ENCODE data around the gene KIR3DL3.
"Not testable (repeated sequence)": the region's sequence is repeated elsewhere in the genome, so short reads cannot be mapped to it uniquely, and the experiment has no call there.

The KIR3DL3 gene

DNA sequence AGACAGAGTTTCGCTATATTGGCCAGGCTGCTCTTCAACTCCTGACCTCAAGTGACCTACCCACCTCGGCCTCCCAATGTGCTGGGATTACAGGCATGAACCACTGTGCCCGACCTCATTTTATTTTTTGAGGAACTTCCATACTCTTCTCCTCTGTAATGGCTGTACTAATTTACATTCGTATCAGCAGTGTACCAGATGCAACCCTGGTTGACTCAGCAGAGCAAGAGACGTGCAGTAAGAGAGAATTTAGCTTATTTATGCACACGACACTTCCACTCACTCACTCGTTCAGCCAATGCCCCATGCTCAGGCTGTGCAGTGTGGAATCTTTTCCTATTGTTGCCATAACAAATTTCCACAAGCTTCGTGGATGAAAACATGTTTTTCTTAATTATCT is 6.9 kb downstream of the KIR3DL3 start:
- DNase-seq (ENCODE audit: low read depth), result no peak

DNA sequence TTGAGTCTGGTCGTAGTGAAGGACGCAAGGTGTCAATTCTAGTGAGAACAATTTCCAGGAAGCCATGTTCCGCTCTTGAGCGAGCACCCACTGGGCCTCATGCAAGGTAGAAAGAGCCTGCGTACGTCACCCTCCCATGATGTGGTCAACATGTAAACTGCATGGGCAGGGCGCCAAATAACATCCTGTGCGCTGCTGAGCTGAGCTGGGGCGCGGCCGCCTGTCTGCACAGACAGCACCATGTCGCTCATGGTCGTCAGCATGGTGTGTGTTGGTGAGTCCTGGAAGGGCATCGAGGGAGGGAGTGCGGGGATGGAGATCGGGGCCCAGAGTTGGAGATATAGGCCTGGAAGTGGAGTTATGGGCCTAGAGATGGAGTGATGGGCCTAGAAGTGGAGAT is 14.1 kb downstream of the KIR3DL3 start, which contains the start of gene KIR2DL3:
Gene KIR2DL3 (plus strand): TSS at position 208 of the 400 bp plus-strand sequence. CDS start 33 bp downstream, at position 241.
- DNase-seq (ENCODE audit: low read depth), result not testable (repeated sequence)

DNA sequence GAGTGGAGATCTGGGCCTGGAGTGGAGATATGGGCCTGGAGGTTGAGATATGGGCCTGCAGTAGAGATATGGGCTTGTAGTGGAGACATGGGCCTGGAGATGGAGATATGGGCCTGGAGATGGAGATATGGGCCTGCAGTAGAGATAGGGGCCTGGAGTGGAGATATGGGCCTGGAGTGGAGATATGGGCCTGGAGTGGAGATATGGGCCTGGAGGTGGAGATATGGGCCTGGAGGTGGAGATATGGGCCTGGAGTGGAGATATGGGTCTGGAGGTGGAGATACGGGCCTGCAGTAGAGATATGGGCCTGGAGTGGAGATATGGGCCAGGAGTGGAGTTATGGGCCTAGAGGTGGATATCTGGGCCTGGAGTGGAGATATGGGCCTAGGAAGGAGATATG is 14.5 kb downstream of the KIR3DL3 start:
- DNase-seq (ENCODE audit: low read depth), result no peak

DNA sequence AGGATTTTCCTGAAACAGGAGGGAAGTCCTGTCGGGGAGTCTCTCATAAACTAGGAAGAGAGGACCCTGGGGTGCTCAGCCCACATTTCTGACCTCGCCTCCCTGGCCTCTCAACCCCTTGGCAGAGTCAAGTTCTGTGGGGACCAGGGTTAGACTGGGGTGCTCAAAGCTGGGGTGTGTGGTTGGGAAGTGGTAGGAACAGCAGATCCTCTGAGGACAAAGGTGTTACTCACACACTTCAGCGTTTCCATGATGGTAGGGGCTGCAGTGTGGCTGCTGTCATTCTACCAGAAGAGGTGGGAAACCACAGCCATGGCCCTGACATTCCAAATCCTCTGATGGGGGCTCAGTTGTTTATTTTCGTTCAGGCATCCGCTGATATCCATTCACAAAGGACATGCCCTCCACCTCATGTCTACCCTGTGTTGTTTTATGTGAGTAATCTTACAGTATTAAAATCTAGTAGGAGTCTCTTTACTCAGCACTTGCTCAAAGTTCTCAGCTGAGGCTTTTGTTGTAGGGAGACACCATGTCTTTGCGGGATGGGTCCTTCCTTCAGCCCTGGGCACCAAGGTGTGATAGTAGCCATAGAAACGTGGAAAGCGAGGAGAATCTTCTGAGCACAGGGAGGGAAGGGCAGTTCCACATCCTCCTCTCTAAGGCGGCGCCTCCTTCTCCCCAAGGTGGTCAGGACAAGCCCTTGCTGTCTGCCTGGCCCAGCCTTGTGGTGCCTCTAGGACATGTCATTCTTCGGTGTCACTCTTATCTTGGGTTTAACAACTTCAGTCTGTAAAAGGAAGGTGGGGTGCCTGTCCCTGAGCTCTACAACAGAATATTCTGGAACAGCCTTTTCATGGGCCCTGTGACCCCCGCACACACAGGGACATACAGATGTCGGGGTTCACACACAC is 15.6 kb downstream of the KIR3DL3 start:
- DNase-seq (ENCODE audit: low read depth), result no peak

DNA sequence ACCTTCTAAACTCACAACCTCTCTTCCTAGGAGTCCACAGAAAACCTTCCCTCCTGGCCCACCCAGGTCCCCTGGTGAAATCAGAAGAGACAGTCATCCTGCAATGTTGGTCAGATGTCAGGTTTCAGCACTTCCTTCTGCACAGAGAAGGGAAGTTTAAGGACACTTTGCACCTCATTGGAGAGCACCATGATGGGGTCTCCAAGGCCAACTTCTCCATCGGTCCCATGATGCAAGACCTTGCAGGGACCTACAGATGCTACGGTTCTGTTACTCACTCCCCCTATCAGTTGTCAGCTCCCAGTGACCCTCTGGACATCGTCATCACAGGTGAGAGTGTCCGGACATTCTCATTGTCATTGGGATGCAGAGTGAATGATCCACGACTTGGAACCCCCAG is 17.7 kb downstream of the KIR3DL3 start:
- DNase-seq (ENCODE audit: low read depth), result not testable (repeated sequence)

DNA sequence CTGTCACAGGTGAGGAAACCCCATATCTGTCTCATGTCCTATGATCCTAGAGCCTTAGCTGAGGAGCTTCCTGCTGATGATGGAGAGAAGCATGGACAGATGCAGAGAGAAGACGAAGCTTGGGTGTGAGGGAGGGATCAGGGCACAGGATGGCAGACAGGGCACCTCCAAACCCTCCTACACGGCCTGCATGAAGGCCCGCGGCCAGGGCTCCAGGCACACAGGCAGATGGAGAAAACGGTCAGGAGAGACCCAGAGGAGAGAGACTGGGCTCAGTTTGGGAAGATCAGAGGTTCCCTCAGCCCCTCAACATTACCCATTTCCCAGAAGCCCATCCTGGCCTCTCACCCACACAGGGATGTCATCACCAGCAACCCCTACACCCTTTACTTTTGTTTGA is 19.8 kb downstream of the KIR3DL3 start:
- DNase-seq (ENCODE audit: low read depth), result not testable (repeated sequence)

DNA sequence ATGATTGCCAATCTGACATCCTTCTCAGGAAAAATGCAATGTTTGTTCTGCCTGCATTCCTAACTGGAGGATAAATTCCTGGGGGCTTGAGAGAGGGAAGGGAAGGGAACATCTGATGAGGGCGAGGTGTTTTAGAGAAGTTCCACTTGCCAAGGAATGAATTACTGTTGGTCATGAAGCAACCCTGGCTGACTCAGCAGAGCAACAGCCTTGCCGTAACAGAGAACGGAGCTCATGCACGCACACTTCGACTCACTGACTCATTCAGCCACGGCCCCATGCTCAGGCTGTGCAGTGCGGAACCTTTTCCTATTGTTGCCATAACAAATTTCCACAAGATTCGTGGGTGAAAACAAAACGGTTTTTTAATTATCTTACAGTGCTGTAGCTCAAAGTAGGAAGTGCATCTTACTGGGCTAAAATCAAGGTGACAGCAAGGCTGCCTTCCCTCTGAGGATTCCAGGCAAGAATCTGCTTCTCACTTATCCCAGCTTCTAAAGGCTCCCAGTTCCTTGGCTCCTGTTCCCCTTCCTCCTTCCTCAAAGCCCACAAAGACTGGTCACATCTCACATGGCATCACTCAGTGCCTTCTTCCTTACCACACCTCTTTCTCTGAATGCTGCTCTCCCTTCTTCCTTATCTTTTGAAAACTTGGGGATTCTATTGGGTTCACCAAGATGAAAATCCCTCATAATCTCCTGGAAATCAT is 23.5 kb downstream of the KIR3DL3 start:
- peak; percentile 73 for DNase-seq (ENCODE audit: low read depth)

DNA sequence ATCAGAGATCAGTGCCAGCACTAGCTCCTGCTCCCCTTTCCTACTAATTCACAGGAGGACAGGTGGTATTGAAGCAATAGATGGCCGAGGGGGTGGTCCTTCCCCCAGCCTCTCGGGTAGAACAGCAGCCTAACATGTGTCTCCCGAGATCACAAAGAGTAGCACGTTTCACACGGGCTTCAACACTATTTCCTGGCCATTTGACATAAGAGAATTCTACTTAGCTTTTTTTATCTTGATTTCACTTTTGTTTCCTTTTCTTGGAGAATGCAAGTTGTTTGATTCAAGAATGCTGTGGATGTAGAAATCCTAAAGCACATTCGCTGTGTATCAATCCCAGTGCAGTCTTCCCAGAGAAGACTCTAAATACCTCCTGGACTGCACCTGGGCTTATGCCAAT is 26.0 kb downstream of the KIR3DL3 start:
- DNase-seq (ENCODE audit: low read depth), result not testable (repeated sequence)

DNA sequence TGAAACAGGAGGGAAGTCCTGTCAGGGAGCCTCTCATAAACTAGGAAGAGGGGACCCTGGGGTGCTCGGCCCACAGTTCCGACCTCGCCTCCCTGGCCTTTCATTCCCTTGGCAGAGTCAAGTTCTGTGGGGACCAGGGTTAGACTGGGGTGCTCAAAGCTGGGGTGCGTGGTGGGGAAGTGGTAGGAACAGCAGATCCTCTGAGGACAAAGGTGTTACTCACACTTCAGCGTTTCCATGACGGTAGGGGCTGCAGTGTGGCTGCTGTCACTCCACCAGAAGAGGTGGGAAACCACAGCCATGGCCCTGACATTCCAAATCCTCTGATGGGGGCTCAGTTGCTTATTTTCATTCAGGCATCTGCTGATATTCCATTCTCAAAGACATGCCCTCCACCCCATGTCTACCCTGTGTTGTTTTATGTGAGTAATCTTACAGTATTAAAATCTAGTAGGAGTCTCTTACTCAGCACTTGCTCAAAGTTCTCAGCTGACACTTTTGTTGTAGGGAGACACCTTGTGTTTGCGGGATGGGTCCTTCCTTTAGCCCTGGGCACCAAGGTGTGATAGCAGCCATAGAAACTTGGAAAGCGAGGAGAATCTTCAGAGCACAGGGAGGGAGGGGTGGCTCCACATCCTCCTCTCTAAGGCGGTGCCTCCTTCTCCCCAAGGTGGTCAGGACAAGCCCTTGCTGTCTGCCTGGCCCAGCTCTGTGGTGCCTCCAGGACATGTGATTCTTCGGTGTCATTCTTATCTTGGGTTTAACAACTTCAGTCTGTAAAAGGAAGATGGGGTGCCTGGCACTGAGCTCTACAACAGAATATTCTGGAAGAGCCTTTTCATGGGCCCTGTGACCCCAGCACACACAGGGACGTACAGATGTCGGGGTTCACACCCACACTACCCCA is 32.2 kb downstream of the KIR3DL3 start:
- DNase-seq (ENCODE audit: low read depth), result not testable (repeated sequence)

DNA sequence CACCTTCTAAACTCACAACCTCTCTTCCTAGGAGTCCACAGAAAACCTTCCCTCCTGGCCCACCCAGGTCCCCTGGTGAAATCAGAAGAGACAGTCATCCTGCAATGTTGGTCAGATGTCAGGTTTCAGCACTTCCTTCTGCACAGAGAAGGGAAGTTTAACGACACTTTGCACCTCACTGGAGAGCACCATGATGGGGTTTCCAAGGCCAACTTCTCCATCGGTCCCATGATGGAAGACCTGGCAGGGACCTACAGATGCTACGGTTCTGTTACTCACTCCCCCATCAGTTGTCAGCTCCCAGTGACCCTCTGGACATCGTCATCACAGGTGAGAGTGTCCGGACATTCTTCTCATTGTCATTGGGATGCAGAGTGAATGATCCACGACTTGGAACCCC is 34.3 kb downstream of the KIR3DL3 start:
- not testable (repeated sequence) for DNase-seq (ENCODE audit: low read depth)

DNA sequence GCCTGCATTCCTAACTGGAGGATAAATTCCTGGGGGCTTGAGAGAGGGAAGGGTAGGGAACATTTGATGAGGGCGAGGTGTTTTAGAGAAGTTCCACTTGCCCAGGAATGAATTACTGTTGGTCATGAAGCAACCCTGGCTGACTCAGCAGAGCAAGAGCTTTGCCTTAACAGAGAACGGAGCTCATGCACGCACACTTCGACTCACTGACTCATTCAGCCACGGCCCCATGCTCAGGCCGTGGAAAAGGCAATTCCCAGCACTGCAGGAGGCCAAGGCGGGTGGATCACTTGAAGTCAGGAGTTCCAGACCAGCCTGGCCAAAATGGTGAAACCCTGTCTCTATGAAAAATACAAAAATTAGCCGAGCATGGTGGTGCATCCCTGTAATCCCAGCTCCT is 40.0 kb downstream of the KIR3DL3 start:
- peak; percentile 63 for DNase-seq (ENCODE audit: low read depth)

DNA sequence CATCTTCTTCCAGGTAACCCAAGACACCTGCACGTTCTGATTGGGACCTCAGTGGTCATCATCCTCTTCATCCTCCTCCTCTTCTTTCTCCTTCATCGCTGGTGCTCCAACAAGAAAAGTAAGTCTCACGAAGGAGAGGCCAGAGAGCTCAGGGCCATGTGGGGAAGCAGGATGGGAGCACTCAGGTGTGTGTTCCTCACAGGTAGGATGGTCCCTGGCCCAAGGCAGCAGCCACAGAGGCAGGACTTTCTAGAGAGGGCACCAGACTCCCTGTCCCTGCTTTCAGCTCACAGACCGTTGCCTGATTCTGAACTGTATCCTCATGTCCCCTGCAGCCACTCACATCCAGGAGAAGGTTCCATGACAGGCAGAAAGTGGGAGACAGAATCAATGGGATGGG is 42.2 kb downstream of the KIR3DL3 start:
- not testable (repeated sequence) for DNase-seq (ENCODE audit: low read depth)

DNA sequence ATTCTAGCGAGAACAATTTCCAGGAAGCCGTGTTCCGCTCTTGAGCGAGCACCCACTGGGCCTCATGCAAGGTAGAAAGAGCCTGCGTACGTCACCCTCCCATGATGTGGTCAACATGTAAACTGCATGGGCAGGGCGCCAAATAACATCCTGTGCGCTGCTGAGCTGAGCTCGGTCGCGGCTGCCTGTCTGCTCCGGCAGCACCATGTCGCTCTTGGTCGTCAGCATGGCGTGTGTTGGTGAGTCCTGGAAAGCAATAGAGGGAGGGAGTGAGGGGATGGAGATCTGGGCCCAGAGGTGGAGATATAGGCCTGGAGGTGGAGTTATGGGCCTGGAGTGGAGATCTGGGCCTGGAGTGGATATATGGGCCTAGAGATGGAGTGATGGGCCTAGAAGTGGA is 45.4 kb downstream of the KIR3DL3 start, which contains the start of gene KIR2DL1:
Gene KIR2DL1 (plus strand): TSS at position 148 of the 400 bp plus-strand sequence. CDS start 58 bp downstream, at position 206.
- DNase-seq (ENCODE audit: low read depth), result not testable (repeated sequence)

DNA sequence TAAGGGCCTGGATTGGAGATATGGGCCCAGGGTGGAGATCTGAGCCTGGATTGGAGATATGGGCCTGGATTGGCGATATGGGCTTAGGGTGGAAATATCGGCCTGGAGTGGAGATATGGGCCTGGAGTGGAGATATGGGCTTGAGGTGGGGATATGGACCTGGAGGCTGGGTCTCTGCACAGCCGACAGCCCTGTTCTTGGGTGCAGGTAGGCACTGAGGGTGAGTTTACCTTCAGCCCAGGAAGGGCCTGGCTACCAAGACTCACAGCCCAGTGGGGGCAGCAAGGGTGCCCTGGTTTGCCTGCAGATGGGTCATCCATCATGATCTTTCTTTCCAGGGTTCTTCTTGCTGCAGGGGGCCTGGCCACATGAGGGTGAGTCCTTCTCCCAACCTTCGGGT is 46.3 kb downstream of the KIR3DL3 start:
- DNase-seq (ENCODE audit: low read depth), result not testable (repeated sequence)

DNA sequence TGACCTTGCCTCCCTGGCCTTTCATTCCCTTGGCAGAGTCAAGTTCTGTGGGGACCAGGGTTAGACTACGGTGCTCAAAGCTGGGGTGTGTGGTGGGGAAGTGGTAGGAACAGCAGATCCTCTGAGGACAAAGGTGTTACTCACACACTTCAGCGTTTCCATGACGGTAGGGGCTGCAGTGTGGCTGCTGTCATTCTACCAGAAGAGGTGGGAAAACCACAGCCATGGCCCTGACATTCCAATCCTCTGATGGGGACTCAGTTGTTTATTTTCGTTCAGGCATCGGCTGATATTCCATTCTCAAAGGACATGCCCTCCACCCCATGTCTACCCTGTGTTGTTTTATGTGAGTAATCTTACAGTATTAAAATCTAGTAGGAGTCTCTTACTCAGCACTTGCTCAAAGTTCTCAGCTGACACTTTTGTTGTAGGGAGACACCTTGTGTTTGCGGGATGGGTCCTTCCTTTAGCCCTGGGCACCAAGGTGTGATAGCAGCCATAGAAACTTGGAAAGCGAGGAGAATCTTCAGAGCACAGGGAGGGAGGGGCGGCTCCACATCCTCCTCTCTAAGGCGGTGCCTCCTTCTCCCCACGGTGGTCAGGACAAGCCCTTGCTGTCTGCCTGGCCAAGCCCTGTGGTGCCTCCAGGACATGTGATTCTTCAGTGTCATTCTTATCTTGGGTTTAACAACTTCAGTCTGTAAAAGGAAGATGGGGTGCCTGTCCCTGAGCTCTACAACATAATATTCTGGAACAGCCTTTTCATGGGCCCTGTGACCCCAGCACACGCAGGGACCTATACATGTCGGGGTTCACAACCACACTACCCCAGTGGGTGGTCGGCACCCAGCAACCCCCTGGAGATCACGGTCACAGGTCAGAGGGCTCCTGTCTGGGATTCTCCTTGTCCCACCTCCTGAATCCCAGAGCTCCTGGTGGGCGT is 47.0 kb downstream of the KIR3DL3 start:
- DNase-seq (ENCODE audit: low read depth), result peak; percentile 99

DNA sequence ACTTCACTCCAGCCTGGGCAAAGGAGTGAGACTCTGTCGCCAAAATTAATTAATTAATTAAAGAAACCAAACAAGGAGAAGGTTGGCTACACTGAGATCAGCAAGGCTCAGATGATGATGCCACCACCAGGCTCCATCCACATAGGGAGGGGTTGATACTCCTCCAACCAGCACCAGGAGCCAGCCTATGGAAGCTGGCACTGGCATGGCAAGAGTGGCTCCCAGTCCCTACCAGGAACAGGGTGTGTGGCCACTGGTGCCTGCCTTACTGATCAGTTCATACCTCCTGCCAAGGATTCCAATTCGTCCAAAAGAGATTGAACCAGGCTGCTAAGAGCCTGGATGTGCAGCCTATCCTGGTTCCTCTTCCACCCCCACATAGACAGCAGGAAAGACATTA is 48.4 kb downstream of the KIR3DL3 start:
- not testable (repeated sequence) for DNase-seq (ENCODE audit: low read depth)

DNA sequence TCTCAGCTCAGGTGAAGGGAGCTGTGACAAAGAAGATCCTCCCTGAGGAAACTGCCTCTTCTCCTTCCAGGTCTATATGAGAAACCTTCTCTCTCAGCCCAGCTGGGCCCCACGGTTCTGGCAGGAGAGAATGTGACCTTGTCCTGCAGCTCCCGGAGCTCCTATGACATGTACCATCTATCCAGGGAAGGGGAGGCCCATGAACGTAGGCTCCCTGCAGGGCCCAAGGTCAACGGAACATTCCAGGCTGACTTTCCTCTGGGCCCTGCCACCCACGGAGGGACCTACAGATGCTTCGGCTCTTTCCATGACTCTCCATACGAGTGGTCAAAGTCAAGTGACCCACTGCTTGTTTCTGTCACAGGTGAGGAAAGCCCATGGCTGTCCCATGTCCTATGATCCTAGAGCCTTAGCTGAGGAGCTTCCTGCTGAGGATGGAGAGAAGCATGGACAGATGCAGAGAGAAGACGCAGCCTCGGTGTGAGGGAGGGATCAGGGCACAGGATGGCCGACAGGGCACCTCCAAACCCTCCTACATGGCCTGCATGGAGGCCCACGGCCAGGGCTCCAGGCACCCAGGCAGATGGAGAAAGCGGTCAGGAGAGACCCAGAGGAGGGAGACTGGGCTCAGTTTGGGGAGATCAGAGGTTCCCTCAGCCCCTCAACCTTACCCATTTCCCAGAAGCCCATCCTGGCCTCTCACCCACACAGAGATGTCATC is 51.0 kb downstream of the KIR3DL3 start:
- DNase-seq (ENCODE audit: low read depth), result not testable (repeated sequence)

DNA sequence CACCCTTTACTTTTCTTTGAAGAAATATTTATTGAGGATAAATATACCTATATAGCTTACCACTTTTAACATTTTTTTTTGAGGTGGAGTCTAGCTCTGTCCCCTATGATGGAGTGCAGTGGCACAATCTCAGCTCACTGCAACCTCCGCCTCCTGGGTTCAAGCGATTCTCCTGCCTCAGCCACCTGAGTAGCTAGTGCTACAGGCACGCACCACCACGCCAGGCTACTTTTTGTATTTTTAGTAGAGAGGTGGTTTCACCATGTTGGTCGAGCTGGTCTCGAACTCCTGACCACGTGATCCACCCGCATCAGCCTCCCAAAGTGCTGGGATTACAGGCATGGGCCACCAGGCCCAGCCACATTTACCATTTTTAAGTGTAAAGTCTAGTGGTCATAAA is 51.6 kb downstream of the KIR3DL3 start:
- DNase-seq (ENCODE audit: low read depth), result not testable (repeated sequence)

DNA sequence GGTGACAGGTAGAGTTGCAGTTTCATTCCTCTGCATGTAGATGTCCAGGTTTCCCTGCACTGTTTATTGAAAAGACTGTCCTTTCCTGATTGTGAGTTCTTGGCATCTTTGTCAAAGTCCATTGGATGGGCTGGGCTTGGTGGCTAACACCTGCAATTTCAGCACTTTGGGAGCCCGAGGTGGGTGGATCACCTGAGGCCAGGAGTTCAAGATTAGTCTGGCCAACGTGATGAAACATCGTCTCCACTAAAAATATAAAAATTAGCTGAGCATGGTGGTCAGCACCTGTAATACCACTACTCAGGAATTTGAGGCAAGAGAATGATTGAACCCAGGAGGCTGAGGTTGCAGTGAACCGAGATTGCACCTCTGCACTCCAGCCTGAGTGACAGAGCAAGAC is 53.6 kb downstream of the KIR3DL3 start:
- not testable (repeated sequence) for DNase-seq (ENCODE audit: low read depth)

DNA sequence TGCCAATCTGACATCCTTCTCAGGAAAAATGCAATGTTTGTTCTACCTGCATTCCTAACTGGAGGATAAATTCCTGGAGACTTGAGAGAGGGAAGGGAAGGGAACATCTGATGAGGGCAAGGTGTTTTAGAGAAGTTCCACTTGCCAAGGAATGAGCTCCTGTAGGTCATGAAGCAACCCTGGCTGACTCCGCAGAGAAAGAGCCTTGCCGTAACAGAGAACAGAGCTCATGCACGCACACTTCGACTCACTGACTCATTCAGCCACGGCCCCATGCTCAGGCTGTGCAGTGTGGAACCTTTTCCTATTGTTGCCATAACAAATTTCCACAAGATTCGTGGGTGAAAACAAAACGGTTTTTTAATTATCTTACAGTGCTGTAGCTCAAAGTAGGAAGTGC is 54.7 kb downstream of the KIR3DL3 start:
- DNase-seq (ENCODE audit: low read depth), result peak; percentile 94
